GM12891 (cell line): ENCODE results near the gene OR2T10.

Source experiments
- POLR2AphosphoS5 ChIP-seq: IDR thresholded peaks from 2 replicates; pipeline ENCODE4 v1.6.1; 2011; ENCODE audit warnings: low read depth, low read length, control low read depth
- TAF1 ChIP-seq: IDR thresholded peaks from 2 replicates; pipeline ENCODE4 v1.6.1; 2011; ENCODE audit warnings: low read depth, low read length, control low read depth

DNA sequence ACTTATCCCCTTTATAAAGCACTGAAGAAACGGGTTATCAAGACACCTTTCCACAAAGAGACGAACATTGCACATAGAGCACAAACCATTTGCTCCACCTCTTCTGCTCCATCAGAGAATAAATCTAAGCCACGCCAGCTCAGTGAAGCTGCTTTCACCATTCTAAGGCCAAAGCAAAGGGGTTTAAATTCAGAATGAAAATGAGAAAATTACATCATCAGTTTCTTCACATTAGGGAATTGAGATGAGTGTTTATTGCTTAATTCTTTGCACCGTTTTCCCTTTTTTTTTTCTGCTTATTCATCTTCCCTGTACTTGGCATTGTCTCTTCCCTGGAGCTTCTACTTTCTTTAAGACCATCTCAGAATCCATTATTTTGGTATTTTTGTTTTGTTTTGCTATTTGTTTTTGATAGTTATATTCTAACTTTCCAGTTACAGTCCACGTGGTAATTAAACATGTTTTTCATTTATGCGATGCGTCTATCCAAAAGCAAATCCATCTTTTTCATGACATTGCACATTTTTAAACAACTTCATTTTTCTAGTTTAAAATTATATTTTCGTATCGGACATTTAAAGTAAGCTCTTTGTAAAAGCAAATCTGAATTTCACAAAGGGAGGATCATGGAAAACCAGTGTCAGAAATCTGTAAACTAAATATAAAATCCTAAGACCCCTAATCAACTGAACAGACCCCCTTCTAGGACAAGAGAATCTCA, 21.1 kb downstream of the OR2T10 start:
- no peak for TF ChIP-seq POLR2AphosphoS5
- TF ChIP-seq TAF1: no peak
